SK-N-SH (cell line): ENCODE data around the gene STARD3NL. TPM values are rescaled to one million over a fixed set of nuclear protein-coding genes. Genes with fewer than 3 reads are reported as not detected.

ENCODE experiments used
- CTCF ChIA-PET: fragments of 300-600, 350-600 bp; formaldehyde crosslinking; extraction: SDS; loops from one replicate; lab custom pipeline; 2021; lab: Yijun Ruan, JAX
- POLR2A ChIA-PET: fragments of 350-600 bp; sonication (Branson Sonifier 250); formaldehyde crosslinking; extraction: SDS; loops from one replicate; lab custom pipeline; 2020; ENCODE audit warnings: antibody characterized with exemption, inconsistent platforms; lab: Yijun Ruan, JAX
- DNase-seq: peaks from one replicate; pipeline ENCODE4 v3.0.0; 2012
- H2AFZ ChIP-seq: fragments of 200-600 bp; sonication (generic); 2 replicates; pipeline ENCODE4 v1.8.1; 2016; ENCODE audit warnings: antibody characterized with exemption, mild to moderate bottlenecking, low read depth
- H3F3A ChIP-seq: fragments of 200-600 bp; sonication (generic); replicated peaks from 2 replicates; pipeline ENCODE3; 2016; ENCODE audit warnings: antibody characterized with exemption, mild to moderate bottlenecking; ENCODE audit not compliant: insufficient read depth
- H3K27ac ChIP-seq, 2 experiments: fragments of 200-500 bp in 1 of 2; fragments of 200-600 bp in 1 of 2; sonication (Bioruptor generic) in 1 of 2; sonication (generic), shearing (Covaris generic) in 1 of 2; 2 replicates each; pipeline versions ENCODE4 v1.5.1 to v1.6.1; 2014 to 2016; ENCODE audit warnings: low read depth in 2 of 2, inconsistent platforms in 1 of 2, low read length in 1 of 2, mild to moderate bottlenecking in 1 of 2, mixed read lengths in 1 of 2
- H3K27me3 ChIP-seq: fragments of 200-600 bp; sonication (generic), shearing (Covaris generic); 2 replicates; pipeline ENCODE4 v1.6.1; 2016; ENCODE audit warnings: mixed run types; ENCODE audit not compliant: insufficient read depth
- H3K36me3 ChIP-seq, 2 experiments: fragments of 200-500 bp in 1 of 2; fragments of 200-600 bp in 1 of 2; sonication (Bioruptor generic) in 1 of 2; sonication (generic) in 1 of 2; replicated peaks in 1 of 2; 2 replicates each; pipeline versions ENCODE3 to v1.5.1; 2014 to 2016; ENCODE audit warnings: low read length in 1 of 2, mild to moderate bottlenecking in 1 of 2; ENCODE audit not compliant: insufficient read depth in 2 of 2, control insufficient read depth in 1 of 2
- H3K4me1 ChIP-seq, 2 experiments: fragments of 200-500 bp in 1 of 2; fragments of 200-600 bp in 1 of 2; sonication (Bioruptor generic) in 1 of 2; sonication (generic), shearing (Covaris generic) in 1 of 2; 2 replicates each; pipeline versions ENCODE4 v1.5.1 to v1.6.1; 2014 to 2016; ENCODE audit warnings: low read depth in 1 of 2, low read length in 1 of 2, mixed run types in 1 of 2; ENCODE audit not compliant: insufficient read depth in 2 of 2, control insufficient read depth in 1 of 2
- H3K4me2 ChIP-seq: fragments of 200-600 bp; sonication (generic), shearing (Covaris generic); 2 replicates; pipeline ENCODE4 v1.6.1; 2017; ENCODE audit warnings: mixed run types
- H3K4me3 ChIP-seq, 2 experiments: fragments of 200-500 bp in 1 of 2; fragments of 200-600 bp in 1 of 2; sonication (Bioruptor generic) in 1 of 2; sonication (generic), shearing (Covaris generic) in 1 of 2; 2 replicates each; pipeline versions ENCODE4 v1.5.1 to v1.8.1; 2014 to 2016; ENCODE audit warnings: low read depth in 2 of 2, inconsistent platforms in 1 of 2, low read length in 1 of 2, mild to moderate bottlenecking in 1 of 2, mixed read lengths in 1 of 2, moderate library complexity in 1 of 2
- H3K79me2 ChIP-seq: fragments of 200-600 bp; sonication (generic); 2 replicates; pipeline ENCODE4 v1.8.1; 2017; ENCODE audit warnings: mild to moderate bottlenecking; ENCODE audit not compliant: insufficient read depth
- H3K9ac ChIP-seq: fragments of 200-600 bp; sonication (generic); 2 replicates; pipeline ENCODE4 v1.6.1; 2017; ENCODE audit warnings: mixed run types
- H3K9me2 ChIP-seq: fragments of 200-600 bp; sonication (generic); 2 replicates; pipeline ENCODE4 v1.6.1; 2017; ENCODE audit warnings: mixed run types
- H3K9me3 ChIP-seq: fragments of 200-600 bp; sonication (generic); 2 replicates; pipeline ENCODE4 v1.6.1; 2017; ENCODE audit warnings: mixed run types, mild to moderate bottlenecking, moderate library complexity
- H4K20me1 ChIP-seq: fragments of 200-600 bp; sonication (generic); 2 replicates; pipeline ENCODE4 v1.6.1; 2017; ENCODE audit warnings: mild to moderate bottlenecking, mixed run types; ENCODE audit not compliant: insufficient read depth
- EP300 ChIP-seq, 2 experiments: IDR thresholded peaks; 2 replicates each; pipeline versions ENCODE4 v1.4.0 to v1.6.1; 2012; ENCODE audit warnings: borderline replicate concordance in 1 of 2, low read depth in 1 of 2, low read length in 1 of 2
- FOSL2 ChIP-seq: IDR thresholded peaks from 2 replicates; pipeline ENCODE4 v1.4.0; 2012; ENCODE audit warnings: low read depth, mild to moderate bottlenecking, moderate library complexity, borderline replicate concordance
- JUND ChIP-seq: IDR thresholded peaks from 2 replicates; pipeline ENCODE4 v1.4.0; 2012
- TAF1 ChIP-seq: IDR thresholded peaks from 2 replicates; pipeline ENCODE4 v1.6.1; 2012; ENCODE audit warnings: low read depth, mild to moderate bottlenecking, low read length, moderate library complexity, borderline replicate concordance
- TCF12 ChIP-seq: IDR thresholded peaks from 2 replicates; pipeline ENCODE4 v1.4.0; 2012
- WGBS: methylation state at CpG from one replicate; pipeline ENCODE4 v1.1.6; 2017; ENCODE audit warnings: low lambda C conversion rate; 5-methylcytosine and 5-hydroxymethylcytosine counted together
- polyA plus RNA-seq, 3 experiments: library from polyadenylated mRNA; depleted of rRNA; stranded (reverse); fragments of >200 nt; gene quantifications; 2 replicates each; pipeline ENCODE4 v1.2.3, GENCODE V29; 2012
- TF ChIP-seq, protein P1 (sequence below): IDR thresholded peaks from 2 replicates; pipeline ENCODE4 v1.4.0; 2012; ENCODE audit warnings: low read depth, borderline replicate concordance
- TF ChIP-seq, protein P2 (sequence below): fragments of 150-350 bp; IDR thresholded peaks from 2 replicates; pipeline ENCODE4 v1.6.1; 2017; ENCODE audit warnings: antibody characterized with exemption, low read length, low read depth, borderline replicate concordance
- TF ChIP-seq, protein P3 (sequence below): fragments of 150-350 bp; IDR thresholded peaks from 2 replicates; pipeline ENCODE4 v1.6.1; 2016; ENCODE audit warnings: mild to moderate bottlenecking, low read depth, low read length

STARD3NL gene
- polyA plus RNA-seq, 1 of the 3 experiments (the other 2 are of a cell fraction) = 46.3 TPM

DNA sequence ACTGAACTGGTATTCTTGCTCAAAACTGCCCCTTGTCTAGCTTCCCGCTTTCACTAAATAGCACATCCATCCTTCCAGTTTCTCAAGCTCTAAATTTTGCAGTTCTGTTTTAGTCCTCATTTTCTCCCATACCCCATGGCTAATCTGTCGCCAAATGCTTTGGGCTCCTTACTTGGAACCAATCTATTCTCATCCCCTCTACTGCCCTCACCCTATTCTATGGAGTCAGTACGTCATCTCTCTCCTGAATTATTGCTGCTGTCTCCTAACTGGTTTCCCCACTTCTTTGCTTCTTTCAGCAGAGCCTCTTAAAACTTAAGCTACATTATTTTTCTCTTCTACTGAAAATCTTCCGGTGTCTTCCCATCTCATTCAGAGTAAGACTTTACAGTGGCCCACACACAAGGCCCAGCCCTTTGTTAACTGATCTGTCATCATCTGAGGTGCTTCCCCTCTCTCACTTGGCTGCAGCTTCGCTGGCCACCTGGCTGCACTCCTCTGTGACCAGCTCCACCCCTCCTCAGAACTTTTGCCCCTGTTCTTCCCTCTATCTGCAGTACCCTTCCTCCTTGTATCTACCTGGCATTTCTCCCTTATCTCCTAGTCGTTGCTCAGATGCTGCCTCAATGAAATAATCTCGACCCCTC, 9.9 kb downstream of the STARD3NL start (continued):
- TF ChIP-seq, protein P1, sequence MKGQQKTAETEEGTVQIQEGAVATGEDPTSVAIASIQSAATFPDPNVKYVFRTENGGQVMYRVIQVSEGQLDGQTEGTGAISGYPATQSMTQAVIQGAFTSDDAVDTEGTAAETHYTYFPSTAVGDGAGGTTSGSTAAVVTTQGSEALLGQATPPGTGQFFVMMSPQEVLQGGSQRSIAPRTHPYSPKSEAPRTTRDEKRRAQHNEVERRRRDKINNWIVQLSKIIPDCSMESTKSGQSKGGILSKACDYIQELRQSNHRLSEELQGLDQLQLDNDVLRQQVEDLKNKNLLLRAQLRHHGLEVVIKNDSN = no peak
- TF ChIP-seq, protein P2, sequence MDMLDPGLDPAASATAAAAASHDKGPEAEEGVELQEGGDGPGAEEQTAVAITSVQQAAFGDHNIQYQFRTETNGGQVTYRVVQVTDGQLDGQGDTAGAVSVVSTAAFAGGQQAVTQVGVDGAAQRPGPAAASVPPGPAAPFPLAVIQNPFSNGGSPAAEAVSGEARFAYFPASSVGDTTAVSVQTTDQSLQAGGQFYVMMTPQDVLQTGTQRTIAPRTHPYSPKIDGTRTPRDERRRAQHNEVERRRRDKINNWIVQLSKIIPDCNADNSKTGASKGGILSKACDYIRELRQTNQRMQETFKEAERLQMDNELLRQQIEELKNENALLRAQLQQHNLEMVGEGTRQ = no peak
- TF ChIP-seq EP300 (IDR thresholded peaks at IDR 0.05; ENCODE audit: borderline replicate concordance in 1 of 2, low read depth in 1 of 2, low read length in 1 of 2) = no peak

DNA sequence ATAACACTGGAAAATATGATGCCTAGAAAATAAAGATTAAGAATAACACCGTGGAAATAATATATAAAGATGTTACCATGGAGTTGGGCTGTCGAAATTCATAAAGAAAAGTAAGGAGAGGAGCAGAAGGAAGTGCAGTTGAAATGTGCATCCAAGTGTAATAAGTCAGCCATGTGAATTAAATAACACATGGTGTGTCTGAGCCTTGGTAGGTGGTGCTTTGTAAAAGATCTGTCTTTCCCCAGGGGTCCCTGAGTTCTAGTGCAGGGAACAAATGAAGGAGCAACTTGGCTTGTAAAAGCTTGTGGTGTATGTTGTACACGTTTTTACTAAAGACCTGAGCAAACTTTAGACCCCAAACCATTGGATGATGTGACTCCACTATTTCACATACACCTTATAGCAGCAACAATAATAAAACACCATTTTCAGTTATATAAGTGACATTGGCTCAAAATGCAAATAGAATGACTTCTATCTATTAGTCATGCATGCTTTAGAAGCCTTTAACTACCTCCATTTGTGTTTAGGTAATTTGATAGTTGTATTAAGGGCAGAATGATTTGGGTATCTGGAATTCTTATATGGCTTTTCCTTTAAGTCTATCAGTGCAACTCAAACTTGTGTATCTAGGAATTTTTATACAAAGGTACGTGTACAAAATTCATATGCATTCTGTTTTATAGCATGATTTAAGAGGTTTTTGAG, 11.3 kb downstream of the STARD3NL start:
- H3K4me3 ChIP-seq = no peak overlapping the region
- no peaks in the 10 kb centered on the region for H3K9me2 ChIP-seq
- H3K36me3 ChIP-seq = peaks cover 17 to 21% of the 10 kb centered on the region in 2 experiments
- peak overlapping the region in 1 of 2 experiments; percentile 3; a peak in 1 of 4 replicates for H3K27ac ChIP-seq
- H3K4me1 ChIP-seq = peaks cover 6 to 44% of the 10 kb centered on the region in 2 experiments
- H2AFZ ChIP-seq = no peak overlapping the region
- peaks cover 96% of the 10 kb centered on the region for H3K79me2 ChIP-seq
- peaks cover 58% of the 10 kb centered on the region for H4K20me1 ChIP-seq
- DNase-seq = no peak
- H3F3A ChIP-seq = peaks cover 12% of the 10 kb centered on the region
- H3K4me2 ChIP-seq = no peak overlapping the region
- ChIA-PET CTCF (no interaction called here), POLR2A (no interaction called here)
- 87% methylated on average over 4 of the region's 4 CpGs for WGBS
- peaks cover 12% of the 10 kb centered on the region for H3K9me3 ChIP-seq
- H3K9ac ChIP-seq = no peak overlapping the region
- no peaks in the 10 kb centered on the region for H3K27me3 ChIP-seq
- TF ChIP-seq TCF12 (peak; percentile 21; the same call in 1 of the 2 replicates), TAF1 (no peak), FOSL2 (peak; percentile 42; the same call in 1 of the 2 replicates), JUND (peak; percentile 33; the same call in 1 of the 2 replicates)

DNA sequence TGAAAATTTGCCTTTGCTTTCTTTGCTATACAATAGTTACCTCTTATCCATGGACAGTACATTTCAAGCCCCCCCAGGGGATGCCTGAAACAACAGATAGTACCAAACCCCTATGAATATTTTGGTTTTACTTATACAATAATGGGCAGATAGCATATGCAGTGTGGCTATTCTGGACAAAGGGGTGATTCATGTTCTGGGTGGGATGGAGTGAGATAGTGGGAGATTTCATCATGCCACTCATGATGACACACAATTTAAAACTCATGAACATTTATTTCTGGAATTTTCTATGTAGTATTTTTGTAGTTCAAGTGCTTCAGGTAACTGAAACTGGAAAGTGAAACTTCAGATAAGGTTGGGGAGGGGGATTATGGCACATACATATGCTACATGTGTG, 12.0 kb downstream of the STARD3NL start:
- no peak overlapping the region for H3K4me3 ChIP-seq
- H2AFZ ChIP-seq = no peak overlapping the region
- peaks cover 15 to 21% of the 10 kb centered on the region in 2 experiments for H3K36me3 ChIP-seq
- peaks cover 12% of the 10 kb centered on the region for H3K9me3 ChIP-seq
- POLR2A ChIA-PET = no interaction called here
- peaks cover 98% of the 10 kb centered on the region for H3K79me2 ChIP-seq
- CTCF ChIA-PET = no interaction called here
- no peaks in the 10 kb centered on the region for H3K9me2 ChIP-seq
- H3K4me2 ChIP-seq = no peak overlapping the region
- peak overlapping the region in 1 of 2 experiments; percentile 3; a peak in 1 of 4 replicates for H3K27ac ChIP-seq
- no peak for DNase-seq
- no peaks in the 10 kb centered on the region for H3K27me3 ChIP-seq
- no peak overlapping the region for H3K9ac ChIP-seq
- TF ChIP-seq JUND = 0 out of 2 replicates have a peak, but pooled peaks have one; percentile 10
- TF ChIP-seq, protein P3, sequence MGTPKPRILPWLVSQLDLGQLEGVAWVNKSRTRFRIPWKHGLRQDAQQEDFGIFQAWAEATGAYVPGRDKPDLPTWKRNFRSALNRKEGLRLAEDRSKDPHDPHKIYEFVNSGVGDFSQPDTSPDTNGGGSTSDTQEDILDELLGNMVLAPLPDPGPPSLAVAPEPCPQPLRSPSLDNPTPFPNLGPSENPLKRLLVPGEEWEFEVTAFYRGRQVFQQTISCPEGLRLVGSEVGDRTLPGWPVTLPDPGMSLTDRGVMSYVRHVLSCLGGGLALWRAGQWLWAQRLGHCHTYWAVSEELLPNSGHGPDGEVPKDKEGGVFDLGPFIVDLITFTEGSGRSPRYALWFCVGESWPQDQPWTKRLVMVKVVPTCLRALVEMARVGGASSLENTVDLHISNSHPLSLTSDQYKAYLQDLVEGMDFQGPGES = no peak
- TF ChIP-seq FOSL2 = peak; percentile 31; the same call in 1 of the 2 replicates
- H3K4me1 ChIP-seq = peaks cover 6 to 44% of the 10 kb centered on the region in 2 experiments
- H4K20me1 ChIP-seq = peaks cover 60% of the 10 kb centered on the region
- peaks cover 13% of the 10 kb centered on the region for H3F3A ChIP-seq
